CD4-positive, alpha-beta T cell treated with Interleukin-2 at 100 ng/mL for 4 hours (primary cell): ENCODE data around the gene ADGRG7.

ENCODE experiments used
- DNase-seq: peaks from one replicate; pipeline ENCODE4 v3.0.0-alpha.2; 2020; ENCODE audit warnings: low spot score

The ADGRG7 gene

GRCh38 chr3:100600181-100601042 is 9.0 kb upstream of the ADGRG7 start:
- DNase-seq, result no peak

DNA sequence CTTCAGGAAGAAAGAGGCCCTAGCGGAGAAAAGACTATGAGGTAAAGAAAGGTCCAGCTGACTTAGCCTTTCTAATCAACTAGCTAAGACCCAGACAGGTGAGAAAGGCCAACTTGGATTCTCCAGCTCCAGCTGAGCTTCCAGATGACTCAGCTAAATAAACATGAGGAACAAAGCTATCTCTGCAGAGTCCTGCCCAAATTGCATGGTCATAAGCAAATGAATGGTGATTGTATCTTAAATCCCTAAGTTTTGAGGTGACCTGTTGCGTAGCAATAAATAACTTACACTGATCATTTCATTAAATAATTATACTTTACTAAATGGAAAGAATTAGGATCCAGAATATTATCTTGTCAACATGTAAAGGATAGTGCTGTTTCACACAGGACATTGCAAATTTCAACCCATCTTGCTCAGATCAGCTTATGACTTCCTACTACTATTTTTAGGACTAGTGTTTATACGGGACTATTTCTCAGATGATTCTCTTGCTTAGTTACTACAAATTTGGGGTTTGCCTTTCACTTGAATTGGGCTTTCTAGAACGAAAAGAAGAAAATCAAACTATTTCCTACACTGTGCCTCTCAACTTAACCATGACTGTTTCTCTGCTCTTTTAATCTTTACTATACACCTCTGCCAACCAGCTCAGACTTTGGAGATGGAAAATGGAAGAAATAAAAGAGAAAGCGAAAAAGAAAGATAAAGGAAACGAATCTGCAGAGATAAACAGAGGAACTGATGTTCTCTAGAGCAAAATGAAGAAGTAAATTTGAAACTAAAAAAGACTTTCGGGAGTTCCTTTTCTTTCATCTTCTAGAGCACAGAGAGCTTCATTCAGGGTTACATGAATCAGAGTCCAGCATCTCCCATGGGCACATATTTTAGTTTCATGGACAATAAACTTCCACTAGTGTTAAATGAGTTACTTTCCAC is 6.6 kb upstream of the ADGRG7 start:
- DNase-seq, result no peak

GRCh38 chr3:100603469-100603868 is 5.9 kb upstream of the ADGRG7 start:
- no peak for DNase-seq

GRCh38 chr3:100605358-100605757 is 4.0 kb upstream of the ADGRG7 start:
- no peak for DNase-seq

DNA sequence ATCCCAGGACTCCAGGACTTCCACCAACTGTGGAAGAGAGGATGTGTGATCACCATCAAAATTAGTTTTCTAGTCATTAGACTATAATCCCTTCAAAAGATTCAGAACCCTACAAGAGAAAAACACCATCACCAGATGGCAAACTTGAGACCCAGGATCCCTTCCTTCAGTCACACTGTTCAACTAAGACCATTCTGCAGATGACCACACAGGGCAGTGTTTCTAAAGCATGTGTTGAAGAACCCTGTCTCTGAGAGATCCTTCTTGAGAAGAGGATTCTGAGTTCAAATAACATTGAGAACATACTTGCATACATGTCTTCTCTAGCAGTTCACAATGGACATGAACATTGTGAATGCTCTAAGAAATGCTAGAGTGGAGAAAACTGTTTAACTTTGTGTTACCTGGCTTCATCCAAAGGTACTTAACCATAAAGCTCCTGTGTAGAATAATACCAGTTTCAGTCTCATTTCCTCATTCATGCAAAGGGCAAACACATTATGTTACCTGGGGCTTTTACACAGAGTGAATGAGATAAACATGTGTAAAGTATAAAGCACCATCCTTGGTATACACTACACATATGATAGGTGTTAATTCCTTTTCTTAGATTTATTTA is 2.4 kb upstream of the ADGRG7 start:
- DNase-seq, result no peak

- DNase-seq, result no peak
Observed at GRCh38 chr3:100609963-100610362, 562 bp downstream of the ADGRG7 start.

GRCh38 chr3:100611221-100611620 is 1.8 kb downstream of the ADGRG7 start:
- DNase-seq, result no peak

- DNase-seq, result no peak
Observed at GRCh38 chr3:100613721-100614390, 4.5 kb downstream of the ADGRG7 start.

- no peak for DNase-seq
Observed at GRCh38 chr3:100614941-100615340, 5.5 kb downstream of the ADGRG7 start.

- DNase-seq, result no peak
Observed at GRCh38 chr3:100615684-100616083, 6.3 kb downstream of the ADGRG7 start.

DNA sequence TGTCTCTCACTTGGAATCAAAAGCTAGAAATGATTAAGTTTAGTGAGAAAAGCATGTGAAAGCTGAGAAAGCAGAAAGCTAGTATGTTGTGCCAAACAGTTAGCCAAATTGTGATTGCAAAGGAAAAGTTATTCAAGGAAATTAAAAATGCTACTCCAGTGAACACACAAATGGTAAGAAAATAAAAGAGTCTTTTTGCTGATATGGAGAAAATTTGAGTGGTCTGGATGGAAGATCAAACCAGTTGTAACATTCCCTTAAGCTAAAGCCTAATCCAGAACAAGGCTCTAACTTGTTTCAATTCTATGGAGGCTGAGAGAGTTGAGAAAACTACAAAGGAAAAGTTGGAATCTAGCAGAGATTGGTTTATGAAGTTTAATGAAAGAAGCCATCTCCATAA is 11.8 kb downstream of the ADGRG7 start:
- DNase-seq, result no peak

- no peak for DNase-seq
Observed at GRCh38 chr3:100627491-100627890, 18.1 kb downstream of the ADGRG7 start.

DNA sequence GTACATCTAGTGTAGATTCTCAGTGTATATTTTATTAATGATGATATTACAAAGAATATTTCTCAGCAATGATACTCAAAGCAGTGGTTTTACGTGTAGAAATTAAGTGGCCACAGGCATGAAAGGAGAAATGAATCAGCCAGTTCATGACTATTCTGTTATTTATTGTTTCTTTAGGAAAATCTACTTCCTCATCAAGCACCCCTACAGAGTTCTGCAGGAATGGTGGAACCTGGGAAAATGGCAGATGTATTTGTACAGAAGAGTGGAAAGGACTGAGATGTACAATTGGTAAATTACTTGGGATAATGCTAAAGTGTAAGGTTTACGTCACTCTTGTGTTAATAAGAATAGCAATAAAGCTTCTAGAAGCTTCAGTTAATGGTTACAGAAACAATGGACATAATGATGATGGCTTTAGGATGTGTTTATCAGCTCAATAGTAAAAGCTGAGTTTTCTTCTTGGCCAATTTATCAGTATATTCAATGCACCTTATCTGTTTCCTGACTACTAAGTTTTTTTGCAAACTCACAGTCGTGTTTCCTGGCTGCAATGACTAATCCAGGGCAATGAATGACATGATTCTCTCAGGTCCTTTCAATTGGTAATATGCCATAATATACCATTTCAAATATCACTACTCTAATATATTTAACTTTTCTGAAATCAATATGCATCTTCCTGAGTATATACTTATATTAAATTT is 20.2 kb downstream of the ADGRG7 start:
- no peak for DNase-seq

- no peak for DNase-seq
Observed at GRCh38 chr3:100630664-100631063, 21.3 kb downstream of the ADGRG7 start.

DNA sequence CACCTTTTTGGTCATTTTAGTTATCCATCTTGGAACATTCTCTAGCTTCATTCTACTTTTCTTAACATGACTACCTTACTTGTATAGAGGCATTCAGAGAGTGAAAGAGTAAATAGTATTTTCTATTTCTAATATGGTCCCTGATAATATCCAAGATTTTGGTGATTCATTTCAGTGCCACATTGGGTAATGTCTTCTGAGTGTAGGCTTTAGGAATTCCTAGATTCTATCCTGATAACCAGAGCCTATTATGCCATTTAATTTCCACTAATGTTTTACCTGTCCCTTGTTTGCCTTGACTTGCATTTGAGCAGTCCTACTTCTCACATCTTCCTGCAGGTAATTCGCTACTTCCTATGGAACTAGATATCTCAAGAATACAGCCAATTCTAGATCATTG is 21.8 kb downstream of the ADGRG7 start:
- no peak for DNase-seq

DNA sequence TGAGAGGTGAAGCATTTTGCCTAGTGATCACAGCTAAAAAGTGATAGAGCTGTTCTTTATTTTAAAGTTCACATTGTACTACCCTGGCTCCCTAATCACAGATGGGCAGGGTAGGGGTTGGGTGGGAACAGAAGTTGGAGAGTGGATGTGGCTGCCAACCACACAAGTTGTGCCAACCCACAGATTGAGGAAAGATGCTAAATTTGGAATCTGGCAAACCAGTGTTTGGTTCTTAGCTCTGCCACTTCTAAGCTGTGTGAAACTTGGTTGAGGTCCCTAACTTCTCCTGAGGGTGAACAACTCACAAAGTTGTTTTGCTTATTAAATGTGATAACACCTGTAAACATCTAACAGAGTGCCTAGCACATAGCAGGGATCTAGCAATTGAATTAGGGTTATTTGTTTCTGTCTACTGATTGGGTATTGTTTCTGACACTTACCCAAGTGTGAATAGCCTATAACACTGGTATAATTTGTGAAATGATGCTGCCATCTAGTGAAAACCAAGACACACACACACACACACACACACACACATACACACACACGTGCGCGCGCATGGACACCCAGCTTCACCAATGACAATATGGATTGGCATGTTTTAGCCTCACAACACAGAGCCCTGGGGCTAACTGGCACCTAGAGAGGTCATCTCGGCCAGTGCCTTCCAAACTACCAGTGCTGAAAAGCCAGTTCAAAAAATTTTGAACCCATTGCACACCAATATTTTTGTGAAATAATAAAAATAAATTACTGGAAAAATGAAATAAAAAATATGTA is 25.3 kb downstream of the ADGRG7 start:
- peak; percentile 9 for DNase-seq

DNA sequence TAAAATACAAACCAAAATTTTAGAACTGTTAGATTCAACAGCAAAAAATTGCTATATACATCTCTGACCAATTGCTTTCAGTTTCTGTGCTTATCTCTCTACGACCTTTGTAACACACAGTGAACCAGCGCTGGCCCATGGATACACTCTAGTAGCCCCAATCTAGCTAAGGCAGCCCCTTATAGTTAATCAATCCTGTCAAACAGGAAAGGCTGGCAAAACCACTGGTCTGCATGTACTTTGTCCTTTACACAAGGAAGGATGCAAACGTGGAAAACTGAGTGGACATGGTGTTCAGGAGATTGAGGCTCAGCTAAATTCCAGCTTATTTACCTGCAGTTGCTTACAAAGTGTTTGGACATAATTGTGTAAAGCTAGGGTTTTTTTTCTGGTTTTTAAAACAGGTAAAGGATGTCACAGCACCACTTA is 25.9 kb downstream of the ADGRG7 start:
- no peak for DNase-seq

- no peak for DNase-seq
Observed at GRCh38 chr3:100637197-100637631, 27.8 kb downstream of the ADGRG7 start.

- DNase-seq, result no peak
Observed at GRCh38 chr3:100640633-100641032, 31.2 kb downstream of the ADGRG7 start.

- DNase-seq, result no peak
Observed at GRCh38 chr3:100641471-100642032, 32.2 kb downstream of the ADGRG7 start.
